Spinal cord (tissue), 10 donors: ENCODE measurements around the gene RAD51B. TPM values are rescaled to one million over a fixed set of nuclear protein-coding genes. Genes with fewer than 3 reads are reported as not detected.

Experiments used
- DNase-seq, 6 donors: peaks; one replicate each; pipeline versions ENCODE4 v3.0.0 to v3.0.0-alpha.2; 2013 to 2015; ENCODE audit warnings: low spot score in 6 of 6, low read depth in 4 of 6
- H3K27ac ChIP-seq: one replicate; pipeline ENCODE4 v1.5.1; 2013; ENCODE audit warnings: low read depth, low read length, control low read depth
- H3K27me3 ChIP-seq: one replicate; pipeline ENCODE4 v1.6.1; 2013; ENCODE audit warnings: low read length; ENCODE audit not compliant: control insufficient read depth, insufficient read depth
- H3K36me3 ChIP-seq: one replicate; pipeline ENCODE4 v1.6.1; 2013; ENCODE audit warnings: low read length; ENCODE audit not compliant: control insufficient read depth, insufficient read depth
- H3K4me1 ChIP-seq: one replicate; pipeline ENCODE4 v1.6.1; 2013; ENCODE audit warnings: low read length; ENCODE audit not compliant: control insufficient read depth, insufficient read depth
- H3K4me3 ChIP-seq: one replicate; pipeline ENCODE4 v1.5.1; 2013; ENCODE audit warnings: low read depth, low read length, control low read depth
- H3K9me3 ChIP-seq: one replicate; pipeline ENCODE4 v1.6.1; 2013; ENCODE audit warnings: low read length; ENCODE audit not compliant: control insufficient read depth, insufficient read depth
- WGBS: methylation state at CpG from one replicate; pipeline ENCODE4 v1.1.5; 2013; ENCODE audit warnings: missing lambda C conversion rate; ENCODE audit not compliant: insufficient coverage; 5-methylcytosine and 5-hydroxymethylcytosine counted together
- polyA plus RNA-seq, 2 donors: library from polyadenylated mRNA; unstranded; fragments of 120-200 nt; gene quantifications; one replicate each; pipeline ENCODE4 v1.2.1, GENCODE V29; 2013; ENCODE audit not compliant: insufficient read length in 2 of 2
- total RNA-seq, 2 donors: library from RNA; depleted of rRNA in 1 of 2; stranded (reverse); fragments of 120-200 nt in 1 of 2; fragments of >200 nt in 1 of 2; gene quantifications; one replicate each; pipeline versions ENCODE4 v1.2.3 to v1.2.4, GENCODE V29; 2013 to 2014
- donor health status: healthy.

Gene RAD51B
- total and polyA plus RNA-seq, 4 donors = 5.7 to 28.9 (median 14.4) TPM

DNA sequence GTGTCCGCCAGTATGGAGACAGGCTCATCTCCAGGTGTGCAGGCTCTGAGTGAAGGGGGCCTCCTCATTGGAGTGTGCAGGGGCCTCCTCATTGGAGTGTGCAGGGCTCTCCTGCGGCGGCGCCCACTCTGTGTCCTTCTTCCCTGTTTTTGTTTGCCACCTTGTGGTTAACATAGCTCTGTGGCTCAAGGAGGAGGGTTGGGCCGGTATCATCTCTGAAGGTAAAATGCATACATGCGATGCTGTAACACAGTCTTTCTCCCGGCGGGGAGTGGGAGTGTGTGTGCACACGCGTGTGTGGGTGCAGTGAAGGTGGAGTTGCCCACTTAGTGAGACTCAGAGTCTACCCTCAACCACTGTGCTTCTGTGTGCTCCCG, 543.9 kb downstream of the RAD51B start:
- peak in 2 of 6 donors; percentile 76 to 88 for DNase-seq
- H3K27me3 ChIP-seq = no peaks in the 10 kb centered on the region
- no peaks in the 10 kb centered on the region for H3K36me3 ChIP-seq
- peaks cover 46% of the 10 kb centered on the region for H3K4me1 ChIP-seq
- 26% methylated on average over 7 of the region's 11 CpGs for WGBS
- no peak overlapping the region for H3K4me3 ChIP-seq
- H3K9me3 ChIP-seq = no peaks in the 10 kb centered on the region
- peak overlapping the region; percentile 98 for H3K27ac ChIP-seq

DNA sequence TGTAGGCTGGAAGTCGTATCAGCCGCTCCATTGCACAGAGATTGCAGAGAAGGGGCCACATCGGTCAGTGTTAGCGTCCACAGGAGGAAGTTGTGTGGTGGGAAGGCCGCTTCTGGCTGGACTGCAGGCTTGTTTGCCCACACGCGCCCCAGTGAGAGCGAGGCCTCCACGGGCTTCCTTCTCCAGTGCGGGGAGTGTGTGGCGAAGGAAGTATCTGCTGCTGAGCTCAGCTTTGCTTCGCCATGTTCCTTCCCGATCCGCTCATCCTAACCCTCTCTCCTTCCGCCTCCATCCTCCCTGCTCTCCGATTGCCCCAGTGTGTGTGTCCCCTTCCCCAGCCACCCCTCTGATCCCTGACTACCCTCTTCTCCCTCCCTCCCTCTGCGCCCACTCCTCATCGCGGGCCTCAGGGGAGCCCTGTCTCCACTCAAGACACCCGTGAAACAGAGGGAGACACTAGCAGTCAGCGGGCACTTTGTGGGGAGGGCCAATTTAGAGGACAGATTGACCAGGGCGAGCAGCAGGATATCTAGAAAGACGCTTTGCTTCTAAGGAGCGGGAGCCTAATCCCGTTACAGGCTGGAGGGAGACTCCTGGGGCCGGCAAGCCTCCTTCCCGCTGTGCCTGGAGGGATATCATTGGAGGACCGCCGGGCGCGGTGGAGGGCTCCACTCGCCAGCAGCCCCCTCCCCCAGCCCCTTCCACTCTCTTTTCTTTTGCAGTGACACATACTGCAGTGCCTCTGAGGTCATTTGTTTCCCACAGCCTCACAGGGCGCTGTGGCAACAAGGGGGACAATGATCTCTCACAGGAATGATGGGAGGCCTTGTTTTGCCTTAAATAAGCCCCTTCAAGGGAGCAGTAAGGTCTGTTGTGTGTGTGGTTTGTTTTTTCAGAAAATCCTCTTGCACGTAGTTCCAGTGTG, 544.5 kb downstream of the RAD51B start:
- H3K4me3 ChIP-seq = no peak overlapping the region
- no peaks in the 10 kb centered on the region for H3K27me3 ChIP-seq
- peaks cover 41% of the 10 kb centered on the region for H3K4me1 ChIP-seq
- 7% methylated on average over 25 of the region's 34 CpGs for WGBS
- H3K36me3 ChIP-seq = no peaks in the 10 kb centered on the region
- H3K9me3 ChIP-seq = no peaks in the 10 kb centered on the region
- DNase-seq = peak; percentile 79 to 95 (median 86)
- H3K27ac ChIP-seq = peak overlapping the region; percentile 98

DNA sequence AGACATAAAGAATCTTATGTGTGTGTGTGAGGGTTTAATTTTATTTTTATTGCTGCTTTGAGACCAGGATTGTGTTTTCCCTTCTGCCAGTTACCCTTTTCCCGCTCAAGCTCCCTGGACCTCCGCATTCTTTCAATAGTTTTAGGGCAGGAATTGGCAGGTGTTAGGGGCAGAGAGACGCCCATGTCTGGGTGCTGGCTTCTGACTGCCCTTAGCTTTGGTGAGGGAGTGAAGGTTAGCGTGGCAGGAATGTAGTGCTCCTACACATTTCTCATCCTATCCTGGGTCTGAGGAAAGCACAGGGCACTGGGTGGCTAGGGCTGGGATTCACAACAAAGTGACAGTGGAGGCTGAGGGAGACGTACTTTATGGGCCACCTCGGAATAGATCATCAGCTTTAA, 545.2 kb downstream of the RAD51B start:
- DNase-seq = peak in 1 of 6 donors; percentile 76
- Histone ChIP-seq H3K4me1 (peaks cover 35% of the 10 kb centered on the region), H3K9me3 (no peaks in the 10 kb centered on the region), H3K27me3 (no peaks in the 10 kb centered on the region), H3K4me3 (no peak overlapping the region), H3K27ac (peak overlapping the region; percentile 98), H3K36me3 (no peaks in the 10 kb centered on the region)
- WGBS = 14% methylated on average over 2 of the region's 6 CpGs

DNA sequence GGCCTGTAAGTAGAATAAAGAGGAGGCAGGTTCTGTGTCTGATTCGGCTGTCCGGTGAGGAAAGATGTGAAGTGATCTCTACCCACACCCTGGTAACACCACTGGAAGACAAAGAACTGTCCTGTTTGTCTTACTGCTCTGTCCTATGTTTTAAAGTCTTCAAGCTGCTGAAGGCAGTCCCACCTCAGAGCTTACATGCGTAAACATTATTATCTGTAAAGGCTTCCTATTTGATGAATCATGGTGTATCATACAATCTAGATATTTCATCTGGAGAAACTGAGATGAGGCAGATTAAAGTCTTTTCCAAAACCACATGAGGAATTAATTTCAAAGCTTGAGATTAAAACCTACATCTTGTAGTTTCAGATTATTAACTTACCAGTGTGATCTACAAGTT, 545.6 kb downstream of the RAD51B start:
- Histone ChIP-seq H3K4me3 (no peak overlapping the region), H3K4me1 (peaks cover 31% of the 10 kb centered on the region), H3K27me3 (no peaks in the 10 kb centered on the region), H3K27ac (peak overlapping the region; percentile 98), H3K36me3 (no peaks in the 10 kb centered on the region), H3K9me3 (no peaks in the 10 kb centered on the region)
- no CpG with 5 or more reads among the region's 3 CpGs for WGBS
- DNase-seq = no peak

DNA sequence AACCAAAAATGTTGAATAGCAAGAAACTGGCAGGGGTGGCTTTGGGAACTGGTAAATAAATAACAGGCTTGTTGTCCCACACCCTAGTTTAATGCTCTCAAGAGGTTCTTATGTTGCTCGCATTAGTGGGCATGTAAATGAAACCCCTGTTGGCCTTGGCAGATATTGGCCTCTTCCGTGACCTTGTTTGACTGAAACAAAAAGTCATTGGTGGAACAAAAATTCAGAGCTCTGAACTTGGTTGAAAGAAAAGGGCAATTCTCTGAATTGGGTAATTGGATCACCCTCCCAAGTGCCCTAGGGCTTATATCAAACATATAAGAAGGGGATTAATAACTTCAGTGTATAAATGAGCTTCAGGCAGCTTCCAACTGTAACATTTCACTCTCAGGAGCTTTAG, 547.1 kb downstream of the RAD51B start:
- H3K36me3 ChIP-seq = no peaks in the 10 kb centered on the region
- 58% methylated on average over 2 of the region's 2 CpGs for WGBS
- no peak overlapping the region for H3K4me3 ChIP-seq
- H3K27ac ChIP-seq = peak overlapping the region; percentile 98
- DNase-seq = no peak
- H3K9me3 ChIP-seq = no peaks in the 10 kb centered on the region
- H3K4me1 ChIP-seq = peaks cover 25% of the 10 kb centered on the region
- H3K27me3 ChIP-seq = no peaks in the 10 kb centered on the region

DNA sequence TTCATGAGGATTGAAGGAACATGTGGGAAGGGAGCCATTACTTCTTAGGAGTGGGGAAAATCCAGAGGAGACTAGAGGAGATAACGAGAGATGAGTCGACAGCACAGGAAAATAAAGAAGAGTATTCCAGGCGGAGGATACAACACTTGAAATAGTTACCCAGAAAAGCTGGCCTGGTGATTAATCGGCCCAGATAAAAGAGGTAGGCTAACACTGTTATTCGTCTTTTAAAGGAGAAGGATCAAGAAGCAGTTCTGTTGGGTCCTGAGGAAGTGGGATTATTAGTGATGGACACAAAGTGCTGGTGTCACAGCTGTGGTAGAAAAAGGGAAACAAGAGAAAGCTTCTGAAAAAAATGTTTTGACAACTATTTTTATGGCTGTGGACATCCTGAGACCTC, 548.0 kb downstream of the RAD51B start:
- H3K36me3 ChIP-seq = no peaks in the 10 kb centered on the region
- H3K4me1 ChIP-seq = peaks cover 23% of the 10 kb centered on the region
- H3K27ac ChIP-seq = peak overlapping the region; percentile 98
- no peaks in the 10 kb centered on the region for H3K27me3 ChIP-seq
- no peak overlapping the region for H3K4me3 ChIP-seq
- DNase-seq = no peak
- WGBS = 60% methylated on average over 5 of the region's 5 CpGs
- no peaks in the 10 kb centered on the region for H3K9me3 ChIP-seq

DNA sequence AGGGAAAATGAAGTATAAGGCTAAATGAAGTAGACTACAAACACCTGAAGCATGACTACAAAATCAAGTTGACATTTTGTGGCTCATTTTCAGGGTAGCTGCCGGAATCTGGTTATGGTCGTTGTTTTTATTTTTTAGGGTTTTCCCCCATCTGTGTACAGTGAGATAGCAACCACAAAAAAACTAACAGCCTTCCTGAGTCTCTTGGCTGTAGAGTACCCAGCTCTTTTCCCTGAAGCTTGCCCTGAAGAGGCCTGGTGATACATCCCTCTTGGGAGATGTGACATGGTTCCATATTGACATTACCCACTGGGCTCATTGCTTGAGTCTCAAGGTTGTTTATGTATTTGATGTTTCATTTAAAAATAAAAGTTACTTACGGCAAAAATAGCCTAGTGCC, 549.3 kb downstream of the RAD51B start:
- Histone ChIP-seq H3K9me3 (no peaks in the 10 kb centered on the region), H3K27ac (peak overlapping the region; percentile 65), H3K4me1 (peaks cover 12% of the 10 kb centered on the region), H3K4me3 (no peak overlapping the region), H3K36me3 (no peaks in the 10 kb centered on the region), H3K27me3 (no peaks in the 10 kb centered on the region)
- no peak for DNase-seq
- WGBS = 83% methylated on average over 2 of the region's 3 CpGs

DNA sequence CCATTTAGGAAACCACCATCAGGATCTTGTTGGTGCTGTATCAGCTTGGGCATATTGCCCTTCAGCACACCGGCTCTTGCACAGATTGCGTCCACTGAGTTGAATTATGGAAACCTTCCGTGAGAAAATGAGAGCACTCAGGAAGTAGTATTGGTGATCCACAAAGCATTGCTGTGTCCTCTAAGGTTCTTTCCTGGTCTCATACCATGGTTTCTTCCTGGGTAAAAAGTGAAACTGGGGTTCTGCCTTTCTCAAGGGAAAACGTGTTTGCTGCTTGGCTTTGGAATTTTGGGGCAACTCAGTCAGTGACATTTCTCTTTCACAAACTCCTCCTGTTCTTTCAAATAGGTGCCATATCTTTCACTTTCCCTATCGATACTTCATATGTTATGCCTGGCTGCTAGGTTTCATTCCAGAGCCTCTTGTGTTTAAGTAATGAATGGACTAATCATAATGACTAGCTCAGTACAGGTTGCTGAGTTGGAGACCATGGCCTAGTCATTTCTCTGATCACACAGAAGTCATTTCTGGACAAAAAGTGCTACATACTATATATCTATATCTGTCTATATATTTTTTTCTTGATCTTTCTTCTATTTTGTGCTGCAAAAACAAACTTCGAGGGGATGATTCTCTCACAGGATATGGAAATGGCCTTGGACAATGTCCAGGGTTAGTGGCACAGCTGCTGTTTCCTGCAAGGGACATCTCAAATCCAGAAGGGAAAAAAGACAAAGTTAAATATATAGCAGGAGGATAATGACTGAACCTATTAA, 549.9 kb downstream of the RAD51B start:
- 60% methylated on average over 4 of the region's 6 CpGs for WGBS

DNA sequence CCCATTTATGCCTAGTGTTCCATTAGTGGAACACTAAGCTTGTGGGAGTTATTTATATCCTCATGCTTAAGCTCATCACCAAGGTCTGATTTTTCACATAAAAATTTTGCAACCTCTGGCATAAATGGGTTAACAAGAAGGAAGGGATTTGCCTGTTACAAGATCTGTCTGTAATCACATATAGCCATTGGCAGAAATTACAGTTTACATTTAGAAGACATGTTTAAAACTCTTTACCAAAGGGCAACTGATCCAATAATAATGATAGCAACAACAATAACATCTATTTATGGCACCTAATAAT, 550.4 kb downstream of the RAD51B start:
- Histone ChIP-seq H3K4me1 (peaks cover under 1% of the 10 kb centered on the region), H3K27ac (peak overlapping the region; percentile 17), H3K4me3 (no peak overlapping the region), H3K9me3 (no peaks in the 10 kb centered on the region), H3K27me3 (no peaks in the 10 kb centered on the region), H3K36me3 (no peaks in the 10 kb centered on the region)
- no peak for DNase-seq

More for the DNA sequence above, 549.9 kb downstream of the RAD51B start:
- H3K36me3 ChIP-seq = no peaks in the 10 kb centered on the region
- peaks cover 6% of the 10 kb centered on the region for H3K4me1 ChIP-seq
- peak overlapping the region; percentile 17 for H3K27ac ChIP-seq
- no peak overlapping the region for H3K4me3 ChIP-seq
- no peak for DNase-seq
- H3K27me3 ChIP-seq = no peaks in the 10 kb centered on the region
- no peaks in the 10 kb centered on the region for H3K9me3 ChIP-seq
